Thyroid gland (tissue), 4 donors: ENCODE data around the gene PER2. TPM values are rescaled to one million over a fixed set of nuclear protein-coding genes. Genes with fewer than 3 reads are reported as not detected.

Source experiments
- DNase-seq, 2 donors: peaks; one replicate each; pipeline ENCODE4 v3.0.0-alpha.2; 2019
- H3K27ac ChIP-seq, 3 donors: fragments of 200-600 bp; sonication (generic); 1 replicate in 2 of 3; 2 replicates in 1 of 3; pipeline ENCODE4 v1.5.1; 2016 to 2019; ENCODE audit warnings: mild to moderate bottlenecking in 1 of 3, moderate library complexity in 1 of 3
- H3K27me3 ChIP-seq: fragments of 200-600 bp; sonication (generic); one replicate; pipeline ENCODE4 v1.5.1; 2019
- H3K36me3 ChIP-seq, 2 donors: fragments of 200-600 bp; sonication (generic); one replicate each; pipeline ENCODE4 v1.5.1; 2016 to 2019
- H3K4me1 ChIP-seq, 2 donors: fragments of 200-600 bp; sonication (generic); one replicate each; pipeline ENCODE4 v1.5.1; 2017 to 2019
- H3K4me3 ChIP-seq, 3 donors: fragments of 200-600 bp; sonication (generic); replicated peaks in 1 of 3; 1 replicate in 2 of 3; 2 replicates in 1 of 3; pipeline ENCODE4 v1.5.1; 2016; ENCODE audit warnings: mild to moderate bottlenecking in 1 of 3
- H3K9me3 ChIP-seq: fragments of 200-600 bp; sonication (generic); one replicate; pipeline ENCODE4 v1.5.1; 2017
- POLR2A ChIP-seq, 2 donors: fragments of 450-650 bp; IDR thresholded peaks; one replicate each; pipeline ENCODE4 v1.6.1; 2017; ENCODE audit warnings: antibody characterized with exemption in 2 of 2, mild to moderate bottlenecking in 2 of 2, moderate library complexity in 1 of 2
- WGBS, 2 donors: methylation state at CpG; one replicate each; pipeline ENCODE4 v1.1.5; 2017; 5-methylcytosine and 5-hydroxymethylcytosine counted together
- intact Hi-C: fragments of 100-400 bp; cut with DNase I; formaldehyde crosslinking; loops from one replicate; pipeline ENCODE4 v1.15.1; 2023
- total RNA-seq, 4 donors: library from RNA; depleted of rRNA; stranded (reverse); fragments of >200 nt; gene quantifications; one replicate each; pipeline ENCODE4 v1.2.3, GENCODE V29; 2016
- TF ChIP-seq, protein P1 (sequence below), 6 experiments: fragments of 200-600 bp in 3 of 6; fragments of 450-650 bp in 3 of 6; sonication (generic) in 3 of 6; IDR thresholded peaks; one replicate each; pipeline ENCODE4 v1.5.1; 2016 to 2019; ENCODE audit warnings: antibody characterized with exemption in 6 of 6, mild to moderate bottlenecking in 2 of 6, inconsistent platforms in 1 of 6, moderate library complexity in 1 of 6

The PER2 gene
- total RNA-seq, 4 donors from 2014 or later: 6.5 to 17.6 (median 9.6) TPM

DNA sequence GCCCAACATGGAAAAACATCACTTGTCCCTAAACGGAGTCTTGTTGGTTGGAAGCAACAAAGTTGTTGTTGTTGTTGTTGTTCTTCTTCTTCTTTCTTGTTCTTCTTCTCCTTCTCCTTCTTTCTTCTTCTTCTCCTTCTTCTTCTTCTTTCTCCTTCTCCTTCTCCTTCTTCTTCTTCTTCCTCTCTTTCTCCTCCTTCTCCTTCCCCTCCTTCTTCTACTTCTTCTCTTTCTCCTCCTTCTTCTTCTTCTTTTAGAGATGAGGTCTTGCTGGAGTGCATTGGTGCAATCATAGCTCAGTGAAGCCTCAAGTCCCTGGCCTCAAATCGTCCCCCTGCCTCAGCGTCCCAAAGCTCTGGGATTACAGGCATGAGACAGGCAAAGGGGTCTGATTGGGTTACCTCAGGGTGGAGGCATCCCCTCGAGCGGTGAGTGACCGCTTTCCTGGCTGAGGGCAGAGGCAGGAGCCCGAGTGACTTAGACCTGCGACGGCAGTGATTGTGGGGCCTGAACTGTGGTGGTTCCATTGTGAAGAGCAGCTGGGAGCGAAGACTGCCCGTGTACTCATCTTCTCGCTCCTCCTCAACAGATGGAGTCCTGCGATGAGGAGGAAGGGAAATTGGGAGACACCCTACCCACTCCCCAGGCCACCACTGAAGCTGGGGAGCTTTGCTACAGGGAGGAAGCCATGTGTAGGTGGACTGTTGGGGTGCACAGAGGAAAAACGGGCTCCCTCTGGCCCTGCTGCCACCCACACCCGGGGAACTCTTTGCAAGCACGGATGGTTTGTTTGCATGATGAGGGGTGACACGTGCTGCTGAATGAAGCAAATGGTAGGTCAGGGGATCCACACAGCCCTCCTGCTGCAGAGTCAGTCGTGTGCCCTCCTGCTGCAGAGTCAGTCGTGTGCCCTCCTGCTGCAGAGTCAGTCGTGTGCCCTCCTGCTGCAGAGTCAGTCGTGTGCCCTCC lies 7.0 kb upstream of the PER2 start:
- intact Hi-C loops: no loop called here
- WGBS, 2 donors: 72 to 85% methylated on average over 13 to 18 of the region's 21 CpGs

DNA sequence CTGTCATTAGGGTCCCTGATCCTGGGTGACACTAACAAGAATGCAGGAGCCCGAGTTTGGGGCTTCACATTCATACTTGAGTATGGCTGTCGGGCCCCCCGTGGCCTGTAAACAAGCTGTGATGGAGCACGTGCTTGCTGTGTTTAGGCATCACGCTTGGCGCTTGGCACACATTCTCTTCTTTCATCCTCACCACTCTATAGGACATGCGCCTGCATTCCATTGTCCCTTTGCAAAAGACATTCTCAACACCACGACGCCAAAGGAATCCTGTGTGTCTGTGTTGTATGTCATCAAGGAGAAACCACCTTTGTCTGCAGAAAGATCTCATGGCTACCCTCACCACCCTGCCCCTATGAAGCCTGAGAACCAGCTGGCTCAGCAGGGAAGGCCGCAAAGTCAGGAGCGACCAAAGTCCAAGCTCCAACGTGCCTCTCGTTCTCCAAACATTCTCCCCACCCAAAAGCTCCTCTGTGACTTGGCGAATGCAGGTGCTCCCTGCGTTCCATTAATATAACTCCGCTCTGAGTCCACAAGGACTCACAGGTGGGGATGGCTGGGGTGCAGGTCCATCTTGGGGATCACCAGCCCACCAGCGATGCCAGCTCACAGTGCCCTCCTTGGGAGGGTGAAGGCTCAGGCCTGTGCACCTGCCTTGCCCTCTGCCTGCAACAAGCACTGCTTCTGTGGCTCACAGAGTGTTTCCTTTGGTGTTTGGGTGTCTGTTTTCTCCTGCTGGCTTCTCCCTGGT lies 6.2 kb upstream of the PER2 start:
- no peak overlapping the region for H3K27ac ChIP-seq
- H3K27me3 ChIP-seq: no peaks in the 10 kb centered on the region
- DNase-seq: no peak
- TF ChIP-seq POLR2A (IDR thresholded peaks at IDR 0.05): no peak
- TF ChIP-seq, protein P1, sequence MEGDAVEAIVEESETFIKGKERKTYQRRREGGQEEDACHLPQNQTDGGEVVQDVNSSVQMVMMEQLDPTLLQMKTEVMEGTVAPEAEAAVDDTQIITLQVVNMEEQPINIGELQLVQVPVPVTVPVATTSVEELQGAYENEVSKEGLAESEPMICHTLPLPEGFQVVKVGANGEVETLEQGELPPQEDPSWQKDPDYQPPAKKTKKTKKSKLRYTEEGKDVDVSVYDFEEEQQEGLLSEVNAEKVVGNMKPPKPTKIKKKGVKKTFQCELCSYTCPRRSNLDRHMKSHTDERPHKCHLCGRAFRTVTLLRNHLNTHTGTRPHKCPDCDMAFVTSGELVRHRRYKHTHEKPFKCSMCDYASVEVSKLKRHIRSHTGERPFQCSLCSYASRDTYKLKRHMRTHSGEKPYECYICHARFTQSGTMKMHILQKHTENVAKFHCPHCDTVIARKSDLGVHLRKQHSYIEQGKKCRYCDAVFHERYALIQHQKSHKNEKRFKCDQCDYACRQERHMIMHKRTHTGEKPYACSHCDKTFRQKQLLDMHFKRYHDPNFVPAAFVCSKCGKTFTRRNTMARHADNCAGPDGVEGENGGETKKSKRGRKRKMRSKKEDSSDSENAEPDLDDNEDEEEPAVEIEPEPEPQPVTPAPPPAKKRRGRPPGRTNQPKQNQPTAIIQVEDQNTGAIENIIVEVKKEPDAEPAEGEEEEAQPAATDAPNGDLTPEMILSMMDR (IDR thresholded peaks at IDR 0.05): no peak
- H3K4me3 ChIP-seq: no peak overlapping the region
- intact Hi-C loops: no loop called here
- H3K36me3 ChIP-seq: no peaks in the 10 kb centered on the region
- WGBS, 2 donors: 84 to 92% methylated on average over 16 to 17 of the region's 17 CpGs
- no peaks in the 10 kb centered on the region for H3K9me3 ChIP-seq
- H3K4me1 ChIP-seq: peaks cover 5 to 16% of the 10 kb centered on the region in 2 donors

More for the DNA sequence above, 7.0 kb upstream of the PER2 start:
- H3K36me3 ChIP-seq: no peaks in the 10 kb centered on the region
- no peaks in the 10 kb centered on the region for H3K9me3 ChIP-seq
- H3K27ac ChIP-seq: no peak overlapping the region
- no peak for DNase-seq
- peaks cover 11 to 16% of the 10 kb centered on the region in 2 donors for H3K4me1 ChIP-seq
- no peak overlapping the region for H3K4me3 ChIP-seq
- TF ChIP-seq, protein P1 (IDR thresholded peaks at IDR 0.05): no peak
- no peak for TF ChIP-seq POLR2A (IDR thresholded peaks at IDR 0.05)
- H3K27me3 ChIP-seq: no peaks in the 10 kb centered on the region

DNA sequence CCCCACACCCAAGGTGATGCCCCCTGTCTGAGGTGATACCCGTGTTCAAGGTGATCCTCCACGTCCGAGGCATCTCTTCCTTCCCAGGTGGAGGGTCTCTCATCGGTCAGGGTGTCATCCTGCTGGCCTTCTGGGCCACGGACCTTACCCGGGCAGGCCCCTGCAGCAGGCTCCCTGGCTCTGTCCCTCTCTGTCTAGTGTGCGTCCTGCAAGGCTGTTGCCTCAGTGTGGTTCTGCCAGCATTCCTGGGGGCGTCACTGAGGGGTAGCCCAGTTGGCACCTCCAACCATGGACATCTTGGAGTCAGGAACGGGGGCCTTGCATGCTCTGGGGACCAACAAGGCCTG lies 5.6 kb upstream of the PER2 start:
- TF ChIP-seq, protein P1 (IDR thresholded peaks at IDR 0.05): no peak
- TF ChIP-seq POLR2A (IDR thresholded peaks at IDR 0.05): no peak
- Histone ChIP-seq H3K27me3 (no peaks in the 10 kb centered on the region), H3K36me3 (no peaks in the 10 kb centered on the region), H3K9me3 (no peaks in the 10 kb centered on the region), H3K4me1 (peaks cover 0 to 18% of the 10 kb centered on the region in 2 donors), H3K4me3 (no peak overlapping the region), H3K27ac (no peak overlapping the region)
- intact Hi-C loops: no loop called here
- WGBS, 2 donors: 90 to 96% methylated on average over 6 to 8 of the region's 9 CpGs
- no peak for DNase-seq

DNA sequence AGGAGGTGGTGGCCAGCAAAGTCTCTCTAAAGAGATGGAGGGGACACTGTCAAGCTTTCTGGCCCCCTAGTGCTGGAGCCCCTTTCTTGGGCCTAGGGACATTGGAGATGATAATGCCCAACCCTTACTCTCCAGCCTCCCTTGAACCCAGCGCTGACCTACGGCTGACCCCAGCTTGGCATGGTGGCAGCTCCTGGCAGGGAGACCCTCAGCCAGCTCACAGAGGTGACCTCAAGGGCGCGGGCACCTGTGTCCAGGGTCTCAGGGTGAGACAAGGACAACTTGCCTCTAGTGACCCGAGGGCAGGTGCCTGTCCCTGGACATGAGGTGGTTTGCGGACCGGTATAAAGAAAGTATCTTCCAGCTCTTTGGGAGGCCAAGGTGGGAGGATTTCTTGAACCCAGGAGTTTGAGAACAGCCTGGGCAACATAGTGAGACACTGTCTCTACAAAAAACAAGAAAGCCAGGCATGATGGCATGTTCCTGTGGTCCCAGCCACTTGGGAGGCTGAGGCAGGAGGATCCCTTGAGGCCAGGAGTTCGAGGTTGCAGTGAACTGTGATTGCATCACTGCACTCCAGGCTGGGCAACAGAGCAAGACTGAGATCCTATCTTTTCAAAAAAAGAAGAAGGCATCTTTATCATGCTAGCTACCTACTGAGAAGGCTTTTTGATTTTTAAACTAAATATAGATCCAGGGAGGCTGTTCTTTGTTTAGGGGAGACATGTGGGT lies 3.3 kb upstream of the PER2 start:
- WGBS, 2 donors: 93 to 97% methylated on average over 4 to 8 of the region's 8 CpGs
- peaks cover 11 to 30% of the 10 kb centered on the region in 2 donors for H3K4me1 ChIP-seq
- no peaks in the 10 kb centered on the region for H3K36me3 ChIP-seq
- no peaks in the 10 kb centered on the region for H3K27me3 ChIP-seq
- no peak overlapping the region for H3K27ac ChIP-seq
- H3K9me3 ChIP-seq: no peaks in the 10 kb centered on the region
- no peak for TF ChIP-seq POLR2A (IDR thresholded peaks at IDR 0.05)
- TF ChIP-seq, protein P1 (IDR thresholded peaks at IDR 0.05): no peak
- DNase-seq: no peak
- no peak overlapping the region for H3K4me3 ChIP-seq
- intact Hi-C loops: no loop called here
